Pancreas (tissue), 10 donors: ENCODE data around the gene RIBC1. TPM values are rescaled to one million over a fixed set of nuclear protein-coding genes. Genes with fewer than 3 reads are reported as not detected.

Source experiments
- ATAC-seq, 4 donors: fragments of 200-7000 bp; cut with Tn5 transposase; one replicate each; pipeline versions ENCODE4 v1.8.0 to v1.9.1; 2020; ENCODE audit warnings: mild to moderate bottlenecking in 4 of 4, moderate library complexity in 4 of 4
- DNase-seq, 6 donors: peaks; one replicate each; pipeline ENCODE4 v3.0.0-alpha.2; 2020
- FAIRE-seq: peaks from 2 replicates; lab custom pipeline; 2012; peaks lifted over from hg19 to GRCh38; lab: Jason Lieb, UNC
- H3K27ac ChIP-seq, 4 donors: fragments of 200-600 bp; sonication (generic); 1 replicate in 3 of 4; 2 replicates in 1 of 4; pipeline versions ENCODE4 v1.5.0 to v1.8.0; 2020
- H3K27me3 ChIP-seq, 4 donors: fragments of 200-600 bp; one replicate each; pipeline ENCODE4 v1.8.0; 2021
- H3K36me3 ChIP-seq, 3 donors: fragments of 200-600 bp; sonication (generic) in 1 of 3; one replicate each; pipeline versions ENCODE4 v1.5.0 to v1.8.0; 2020 to 2021
- H3K4me1 ChIP-seq, 3 donors: fragments of 200-600 bp; one replicate each; pipeline ENCODE4 v1.8.0; 2021
- H3K4me3 ChIP-seq, 4 donors: fragments of 200-600 bp; sonication (generic) in 2 of 4; one replicate each; pipeline versions ENCODE4 v1.5.0 to v1.8.0; 2020 to 2021
- H3K9me3 ChIP-seq, 4 donors: fragments of 200-600 bp; one replicate each; pipeline ENCODE4 v1.8.0; 2021
- CTCF ChIP-seq, 4 donors: fragments of 200-600 bp; sonication (generic) in 3 of 4; IDR thresholded peaks; one replicate each; pipeline versions ENCODE4 v1.5.0 to v1.8.0; 2021; ENCODE audit warnings: antibody characterized with exemption in 4 of 4
- WGBS, 2 donors: extraction: QIAGEN DNeasy Blood & Tissue Kit; methylation state at CpG; one replicate each; pipeline ENCODE4 v1.1.7; 2013; 5-methylcytosine and 5-hydroxymethylcytosine counted together
- intact Hi-C, 3 donors: fragments of 100-400 bp; cut with DNase I; formaldehyde crosslinking; loops; one replicate each; pipeline versions ENCODE4 v1.11.1 to v1.14.2; 2022
- microRNA-seq, 2 donors: library from miRNA; unstranded; fragments of <30 nt; microRNA quantifications; one replicate each; pipeline versions ENCODE4 to v1.1.0, GENCODE V29; 2019 to 2020
- polyA plus RNA-seq, 2 donors: library from polyadenylated mRNA; stranded (reverse); fragments of 200-250 nt; gene quantifications; one replicate each; pipeline ENCODE4 v1.2.3, GENCODE V29; 2013
- total RNA-seq, 6 donors: library from RNA; stranded (reverse); fragmentation: NEBNext Ultra II Directional in 4 of 6; extraction: Animal tissue kit (Norgen Biotek cat#: 25700) in 4 of 6; gene quantifications; one replicate each; pipeline versions ENCODE4 v1.2.1 to v1.2.4, GENCODE V29; 2021 to 2023
- donor health status: healthy with polysubstance abuse.
- donor health status: DM: no; HTN: no; CAD: no; lungs with moderate emphysema.
- donor health status: DM: no; HTN: no; CAD: no.
- donor health status: control.
- donor health status: control.
- donor health status: Bipolar disorder and iron deficiency.
- donor health status: DM: yes; HTN: yes; CAD: no.
- donor health status: DM: no; HTN: no; CAD: no.
- donor health status: DM: no; HTN: no; CAD: no.
- donor health status: DM: yes; HTN: yes; CAD: no.

The RIBC1 gene
- total and polyA plus RNA-seq, 8 donors, result 0.31 to 3.3 (median 0.86) TPM

GRCh38 chrX:53476371-53476770 is 53.7 kb downstream of the RIBC1 start:
- intact Hi-C loops, result no loop called here
- 53 to 55% methylated on average over 2 of the region's 2 CpGs for whole genome bisulfite sequencing, 2 donors
- Histone ChIP-seq H3K9me3 (no peaks in the 10 kb centered on the region), H3K27me3 (peaks cover 0 to 3% (median 0%) of the 10 kb centered on the region in 4 donors), H3K27ac (no peak overlapping the region), H3K4me3 (no peak overlapping the region), H3K4me1 (no peaks in the 10 kb centered on the region), H3K36me3 (no peaks in the 10 kb centered on the region)
- no peak for FAIRE-seq
- no peak for TF ChIP-seq CTCF (IDR thresholded peaks at IDR 0.05)
- DNase-seq, result no peak
- ATAC-seq, result no peak

DNA sequence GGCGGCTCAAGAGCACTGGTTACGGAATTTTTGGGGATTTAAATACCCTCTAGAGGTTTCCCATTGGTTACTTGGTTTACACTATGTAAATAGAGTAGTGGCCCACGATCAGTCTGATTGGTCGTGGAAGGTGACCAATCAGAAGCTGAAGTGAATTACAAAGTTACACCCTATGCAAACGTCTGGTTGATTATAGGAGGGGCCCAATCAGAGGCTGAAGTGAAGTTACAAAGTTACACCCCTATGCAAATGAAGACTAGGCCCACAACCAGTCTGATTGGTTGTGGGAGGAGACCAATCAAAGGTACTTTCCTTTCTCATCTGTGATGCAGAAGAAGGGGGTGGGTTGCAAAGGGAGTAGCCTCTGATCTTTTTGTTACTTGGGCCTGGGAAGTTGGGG is 56.6 kb downstream of the RIBC1 start:
- H3K4me3 ChIP-seq, result no peak overlapping the region
- DNase-seq (no peak), ATAC-seq (no peak), FAIRE-seq (no peak)
- H3K9me3 ChIP-seq, result no peaks in the 10 kb centered on the region
- H3K4me1 ChIP-seq, result no peaks in the 10 kb centered on the region
- 70 to 80% methylated on average over 5 of the region's 5 CpGs for WGBS, 2 donors
- no peaks in the 10 kb centered on the region for H3K36me3 ChIP-seq
- intact Hi-C loops, result no loop called here
- peaks cover 0 to 2% (median 0%) of the 10 kb centered on the region in 4 donors for H3K27me3 ChIP-seq
- no peak for TF ChIP-seq CTCF (IDR thresholded peaks at IDR 0.05)
- H3K27ac ChIP-seq, result no peak overlapping the region

Small RNAs within 50 kb of the gene (microRNA-seq; reads per million reads assigned to microRNA genes)
- 0 reads per million in 2 donors for gene MIR6857

Other genes with a start within 250 kb of the RIBC1 start
- gene KDM5C, start 197.7 kb upstream of the RIBC1 start, total RNA-seq, result 10 to 100 TPM; 26.8 to 70.5 (median 47.5) TPM
- 10 to 100 TPM; 31.4 to 36.4 TPM for gene KDM5C, start 197.7 kb upstream of the RIBC1 start, polyA plus RNA-seq
- gene IQSEC2, start 141.3 kb upstream of the RIBC1 start, total RNA-seq, result 10 to 100 TPM in 2 of 6 donors, 1 to 10 TPM in 4; 7.5 to 12.5 (median 8.8) TPM
- gene IQSEC2, start 141.3 kb upstream of the RIBC1 start, polyA plus RNA-seq, result 10 to 100 TPM; 10.2 to 13.2 TPM
- 10 to 100 TPM; 17.0 to 38.2 (median 24.3) TPM for gene SMC1A, start 219 bp upstream of the RIBC1 start, total RNA-seq
- gene SMC1A, start 219 bp upstream of the RIBC1 start, polyA plus RNA-seq, result 1 to 10 TPM; 6.1 to 6.8 TPM
- gene HSD17B10, start 11.5 kb downstream of the RIBC1 start, total RNA-seq, result 10 to 100 TPM; 26.8 to 54.1 (median 40.2) TPM
- gene HSD17B10, start 11.5 kb downstream of the RIBC1 start, polyA plus RNA-seq, result 10 to 100 TPM; 29.4 to 54.7 TPM